Activated B cell treated with CpG ODN at 0.5 μM for 24 hours (primary cell): Measurements from ENCODE around the gene MDN1. TPM values are rescaled to one million over a fixed set of nuclear protein-coding genes. Genes with fewer than 3 reads are reported as not detected.
"Not testable (repeated sequence)": the region's sequence is repeated elsewhere in the genome, so short reads cannot be mapped to it uniquely, and the experiment has no call there.

Experiments used
- ATAC-seq: fragments of 200-7000 bp; cut with Tn5 transposase; one replicate; pipeline ENCODE4 v1.10.0; 2021; ENCODE audit warnings: low read depth, mild to moderate bottlenecking, moderate library complexity
- CTCF ChIA-PET: fragments of 350-600 bp; sonication (Branson Sonifier 250); formaldehyde crosslinking; loops from one replicate; lab custom pipeline; 2021; ENCODE audit warnings: antibody characterized with exemption; lab: Charles Lee
- POLR2A ChIA-PET: fragments of 350-600 bp; sonication (Branson Sonifier 250); formaldehyde crosslinking; loops from one replicate; lab custom pipeline; 2021; ENCODE audit warnings: antibody characterized with exemption; lab: Charles Lee
- DNase-seq: peaks from one replicate; pipeline ENCODE4 v3.0.0; 2022
- H3K27ac Mint-ChIP-seq: one replicate; pipeline ENCODE4 v1.8.0; 2020; ENCODE audit warnings: mixed read lengths
- H3K27me3 Mint-ChIP-seq: one replicate; pipeline ENCODE4 v1.8.0; 2021; ENCODE audit warnings: mixed read lengths
- H3K36me3 Mint-ChIP-seq: one replicate; pipeline ENCODE4 v1.8.0; 2021; ENCODE audit warnings: low read depth, mixed read lengths
- H3K4me1 Mint-ChIP-seq: one replicate; pipeline ENCODE4 v1.8.0; 2021; ENCODE audit warnings: mixed read lengths
- H3K4me3 Mint-ChIP-seq: one replicate; pipeline ENCODE4 v1.8.0; 2020; ENCODE audit warnings: mild to moderate bottlenecking, mixed read lengths
- H3K9me3 Mint-ChIP-seq: one replicate; pipeline ENCODE4 v1.8.0; 2020; ENCODE audit warnings: mixed read lengths
- intact Hi-C: fragments of 100-400 bp; cut with micrococcal nuclease; formaldehyde crosslinking; loops from one replicate; pipeline ENCODE4 v1.15.1; 2024
- total RNA-seq: library from RNA; stranded (reverse); gene quantifications from 2 replicates; pipeline ENCODE4 v1.2.3, GENCODE V29; 2022
- TF ChIP-seq, protein P1 (sequence below): fragments of 200-600 bp; IDR thresholded peaks from one replicate; pipeline ENCODE4 v1.8.0; 2022; ENCODE audit warnings: antibody characterized with exemption, mild to moderate bottlenecking

The MDN1 gene
- total RNA-seq, 1 donor from 2014 or later: 65.4 TPM

DNA sequence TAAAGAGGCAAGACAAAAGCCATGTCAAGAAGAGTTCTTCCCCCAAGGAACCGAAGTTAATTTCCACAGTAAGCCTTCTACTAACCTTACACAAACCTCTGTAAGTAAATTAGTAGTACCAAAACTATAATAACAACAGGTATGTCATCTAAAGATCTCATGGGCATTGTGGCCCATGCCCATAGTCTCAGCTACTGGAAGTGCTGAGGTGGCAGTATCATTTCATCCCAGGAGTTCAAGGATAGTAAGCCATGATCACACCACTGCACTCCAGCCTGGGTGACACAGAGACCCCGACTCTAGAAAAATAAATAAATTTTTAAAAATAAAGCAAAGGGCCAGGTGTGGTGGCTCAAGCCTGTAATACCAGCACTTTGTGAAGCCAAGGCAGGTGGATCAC is 29.2 kb downstream of the MDN1 start:
- TF ChIP-seq, protein P1, sequence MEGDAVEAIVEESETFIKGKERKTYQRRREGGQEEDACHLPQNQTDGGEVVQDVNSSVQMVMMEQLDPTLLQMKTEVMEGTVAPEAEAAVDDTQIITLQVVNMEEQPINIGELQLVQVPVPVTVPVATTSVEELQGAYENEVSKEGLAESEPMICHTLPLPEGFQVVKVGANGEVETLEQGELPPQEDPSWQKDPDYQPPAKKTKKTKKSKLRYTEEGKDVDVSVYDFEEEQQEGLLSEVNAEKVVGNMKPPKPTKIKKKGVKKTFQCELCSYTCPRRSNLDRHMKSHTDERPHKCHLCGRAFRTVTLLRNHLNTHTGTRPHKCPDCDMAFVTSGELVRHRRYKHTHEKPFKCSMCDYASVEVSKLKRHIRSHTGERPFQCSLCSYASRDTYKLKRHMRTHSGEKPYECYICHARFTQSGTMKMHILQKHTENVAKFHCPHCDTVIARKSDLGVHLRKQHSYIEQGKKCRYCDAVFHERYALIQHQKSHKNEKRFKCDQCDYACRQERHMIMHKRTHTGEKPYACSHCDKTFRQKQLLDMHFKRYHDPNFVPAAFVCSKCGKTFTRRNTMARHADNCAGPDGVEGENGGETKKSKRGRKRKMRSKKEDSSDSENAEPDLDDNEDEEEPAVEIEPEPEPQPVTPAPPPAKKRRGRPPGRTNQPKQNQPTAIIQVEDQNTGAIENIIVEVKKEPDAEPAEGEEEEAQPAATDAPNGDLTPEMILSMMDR: no peak
- H3K4me3 Mint-ChIP-seq: no peak overlapping the region
- H3K27me3 Mint-ChIP-seq: no peaks in the 10 kb centered on the region
- H3K36me3 Mint-ChIP-seq: peaks cover 74% of the 10 kb centered on the region
- CTCF ChIA-PET: no interaction called here
- H3K27ac Mint-ChIP-seq: no peak overlapping the region
- POLR2A ChIA-PET: interaction anchor here (0.7 kb wide), 1 partner anchor 86 kb away, joined by 3 read pairs; no protein-coding TSS in a partner anchor
- no peaks in the 10 kb centered on the region for H3K9me3 Mint-ChIP-seq
- peaks cover 21% of the 10 kb centered on the region for H3K4me1 Mint-ChIP-seq
- intact Hi-C loops: no loop called here
- DNase-seq (no peak), ATAC-seq (no peak)

DNA sequence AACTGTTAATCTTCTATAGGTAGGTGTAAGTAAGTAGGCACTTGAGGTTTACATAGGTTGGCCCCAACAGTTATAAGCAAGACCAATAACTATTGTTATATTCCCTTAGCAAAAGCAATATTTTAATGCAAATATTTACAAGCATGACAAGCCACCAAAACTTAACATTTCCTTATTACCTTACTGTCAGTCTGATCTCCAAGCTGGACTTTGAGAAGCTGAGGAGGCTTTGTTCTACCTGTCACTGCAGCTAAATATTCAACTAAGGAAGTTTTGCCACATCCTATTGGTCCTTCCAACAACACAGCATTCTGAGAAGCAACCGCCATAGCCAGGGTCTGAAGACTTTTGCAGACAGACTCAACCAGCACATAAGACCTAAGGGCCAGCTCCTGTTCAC is 29.6 kb downstream of the MDN1 start:
- H3K36me3 Mint-ChIP-seq: peaks cover 74% of the 10 kb centered on the region
- H3K4me1 Mint-ChIP-seq: peaks cover 21% of the 10 kb centered on the region
- H3K4me3 Mint-ChIP-seq: no peak overlapping the region
- intact Hi-C loops: no loop called here
- TF ChIP-seq, protein P1: no peak
- H3K27ac Mint-ChIP-seq: no peak overlapping the region
- CTCF ChIA-PET: no interaction called here
- no peak for ATAC-seq
- no peaks in the 10 kb centered on the region for H3K27me3 Mint-ChIP-seq
- POLR2A ChIA-PET: no interaction called here
- DNase-seq: no peak
- no peaks in the 10 kb centered on the region for H3K9me3 Mint-ChIP-seq

DNA sequence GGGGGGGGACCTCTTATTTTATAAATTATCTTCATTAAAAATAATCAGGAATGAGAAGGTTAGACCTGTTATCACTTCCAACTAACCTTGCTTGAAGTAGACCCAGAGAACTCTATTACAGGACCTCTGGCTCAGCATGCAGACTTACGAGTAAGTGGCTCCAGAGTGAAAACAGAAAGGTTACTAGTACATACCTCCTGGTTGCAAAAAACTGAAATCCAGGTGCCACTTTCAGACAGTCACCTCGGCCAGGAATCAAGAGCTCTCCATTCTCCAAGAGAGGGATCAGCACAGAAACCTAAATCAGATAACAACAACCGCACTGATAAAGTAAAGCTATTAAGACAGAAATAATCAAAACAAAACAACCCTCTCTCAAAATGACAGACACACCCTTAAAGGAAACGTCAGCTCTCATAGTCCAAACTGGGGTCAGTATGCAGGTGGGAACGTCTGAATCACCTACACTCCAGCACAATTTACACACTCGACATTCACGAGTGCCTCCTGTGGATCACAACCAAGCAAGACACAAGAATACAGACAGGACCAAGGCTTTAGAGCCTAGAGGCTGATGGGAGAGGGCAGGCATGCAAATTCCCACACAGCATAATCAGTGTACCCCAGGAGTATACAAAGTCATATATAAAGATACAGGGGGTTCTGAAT is 31.8 kb downstream of the MDN1 start:
- no peaks in the 10 kb centered on the region for H3K4me1 Mint-ChIP-seq
- ChIA-PET POLR2A (no interaction called here), CTCF (no interaction called here)
- intact Hi-C loops: no loop called here
- ATAC-seq (no peak), DNase-seq (no peak)
- H3K36me3 Mint-ChIP-seq: peaks cover 76% of the 10 kb centered on the region
- H3K27me3 Mint-ChIP-seq: no peaks in the 10 kb centered on the region
- no peak overlapping the region for H3K27ac Mint-ChIP-seq
- no peak overlapping the region for H3K4me3 Mint-ChIP-seq
- TF ChIP-seq, protein P1: no peak
- peaks cover 4% of the 10 kb centered on the region for H3K9me3 Mint-ChIP-seq

DNA sequence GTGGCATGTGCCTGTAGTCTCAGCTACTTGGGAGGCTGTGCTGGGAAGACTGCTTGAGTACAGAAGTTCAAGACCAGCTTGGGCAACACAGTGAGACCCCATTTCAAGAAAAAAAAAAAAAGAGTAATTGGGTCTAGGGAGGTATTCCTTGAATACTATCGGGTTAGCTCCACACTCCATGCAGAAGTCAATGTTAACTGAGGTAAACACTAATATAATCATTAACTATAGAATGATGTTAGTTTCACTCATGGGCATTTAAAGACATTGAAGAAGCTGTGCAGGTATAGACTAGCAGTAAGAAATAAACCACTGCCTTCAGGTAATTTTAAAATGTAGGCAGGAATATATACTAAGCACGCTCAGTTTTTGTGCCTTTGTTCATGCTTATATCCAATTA is 32.6 kb downstream of the MDN1 start:
- DNase-seq (no peak), ATAC-seq (no peak)
- Mint-ChIP-seq H3K27ac (no peak overlapping the region), H3K9me3 (peaks cover 4% of the 10 kb centered on the region), H3K4me3 (no peak overlapping the region), H3K36me3 (peaks cover 78% of the 10 kb centered on the region), H3K4me1 (no peaks in the 10 kb centered on the region), H3K27me3 (no peaks in the 10 kb centered on the region)
- CTCF ChIA-PET: no interaction called here
- TF ChIP-seq, protein P1: no peak
- POLR2A ChIA-PET: no interaction called here
- intact Hi-C loops: no loop called here

DNA sequence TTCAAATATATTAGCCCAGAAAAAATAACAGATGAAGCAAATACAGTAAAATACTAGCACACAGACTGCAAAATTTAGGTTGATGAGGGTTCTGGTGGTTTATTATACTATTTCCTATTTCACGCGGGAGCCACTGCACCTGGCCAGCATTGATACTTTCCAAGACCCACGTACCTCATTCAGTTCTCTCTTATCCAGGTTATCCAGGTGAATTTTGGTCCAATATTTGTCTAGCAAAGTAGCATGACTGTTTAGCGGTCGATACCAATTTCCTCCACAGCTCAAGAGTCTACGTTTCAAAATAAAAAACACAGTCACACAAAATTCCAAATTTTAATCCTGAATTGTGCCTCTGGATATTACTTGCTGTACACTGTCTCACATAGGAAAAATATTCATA is 34.8 kb downstream of the MDN1 start:
- TF ChIP-seq, protein P1: no peak

DNA sequence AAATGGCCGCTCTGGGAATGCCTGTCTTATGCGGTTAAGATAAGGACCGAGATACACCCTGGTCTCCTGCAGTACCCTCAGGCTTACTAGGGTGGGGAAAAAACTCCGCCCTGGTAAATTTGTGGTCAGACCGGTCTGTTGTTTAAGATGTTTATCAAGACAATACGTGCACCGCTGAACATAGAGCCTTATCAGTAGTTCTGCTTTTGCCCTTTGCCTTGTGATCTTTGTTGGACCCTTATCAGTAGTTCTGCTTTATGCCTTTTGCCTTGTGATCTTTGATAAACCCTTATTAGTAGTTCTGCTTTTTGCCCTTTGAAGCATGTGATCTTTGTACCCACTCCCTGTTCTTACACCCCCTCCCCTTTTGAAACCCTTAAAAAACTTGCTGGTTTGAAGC is 36.3 kb downstream of the MDN1 start:
- H3K9me3 Mint-ChIP-seq, H3K4me1 Mint-ChIP-seq, POLR2A ChIA-PET, H3K27ac Mint-ChIP-seq, ATAC-seq, DNase-seq, CTCF ChIA-PET, intact Hi-C loops, H3K27me3 Mint-ChIP-seq, H3K4me3 Mint-ChIP-seq: not testable (repeated sequence)
- peaks cover 80% of the 10 kb centered on the region for H3K36me3 Mint-ChIP-seq

More for the DNA sequence above, 34.8 kb downstream of the MDN1 start:
- CTCF ChIA-PET: no interaction called here
- intact Hi-C loops: no loop called here
- ATAC-seq (no peak), DNase-seq (no peak)
- H3K4me3 Mint-ChIP-seq: no peak overlapping the region
- POLR2A ChIA-PET: no interaction called here
- H3K27me3 Mint-ChIP-seq: no peaks in the 10 kb centered on the region
- no peaks in the 10 kb centered on the region for H3K4me1 Mint-ChIP-seq
- H3K9me3 Mint-ChIP-seq: peaks cover 4% of the 10 kb centered on the region
- peaks cover 84% of the 10 kb centered on the region for H3K36me3 Mint-ChIP-seq
- H3K27ac Mint-ChIP-seq: no peak overlapping the region
